ENCODE results near the gene TUSC2. TPM values are rescaled to one million over a fixed set of nuclear protein-coding genes. Genes with fewer than 3 reads are reported as not detected.

The TUSC2 gene
- total and polyA plus RNA-seq, 2 of the 13 experiments (the other 11 are each of a cell fraction or from before 2014, with no cell fraction given): 36.7 to 39.1 TPM

DNA sequence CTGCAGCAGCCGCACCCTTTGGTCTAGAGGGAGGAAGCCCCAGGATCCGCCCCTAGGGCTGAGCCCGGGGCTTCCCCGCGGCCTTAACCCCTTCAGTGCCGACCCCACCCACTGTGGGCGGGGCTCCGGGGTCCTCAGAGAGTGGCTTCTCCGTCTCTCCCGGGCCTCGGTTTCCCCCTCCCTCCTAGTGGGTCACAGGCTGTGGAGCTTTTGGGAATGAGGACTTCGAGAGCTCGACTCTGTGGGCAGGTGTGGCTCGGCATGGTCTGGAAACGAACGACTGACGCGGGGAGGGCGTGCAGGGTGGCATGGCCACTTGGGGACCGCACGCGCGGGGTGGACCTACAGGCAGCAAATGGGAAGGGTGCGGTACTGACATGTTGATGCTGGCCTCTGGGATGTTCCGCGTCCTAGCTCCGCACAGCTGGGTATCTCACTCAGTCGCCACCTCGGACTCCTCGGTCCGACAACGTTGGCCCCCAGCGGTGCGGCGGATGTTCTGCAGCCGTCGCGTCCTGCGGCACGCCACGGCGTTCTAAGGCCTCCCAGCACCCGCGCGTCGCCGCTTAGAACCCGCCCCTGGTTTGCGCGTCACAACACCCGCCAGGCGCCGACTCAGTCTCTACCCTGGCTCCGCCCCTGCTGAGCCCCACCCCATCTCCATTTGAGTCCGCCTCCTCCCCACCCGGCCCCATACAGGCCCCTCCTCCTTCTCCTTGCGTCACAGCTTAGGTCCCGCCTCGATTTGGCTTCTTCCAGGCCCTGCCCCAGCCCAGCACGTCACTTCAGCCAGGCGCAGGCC is 29.0 kb downstream of the TUSC2 start, which contains the start of the genes HYAL3 and NAA80 (continued):
- TF ChIP-seq ZIK1 (CRISPR knock-in tag; IDR thresholded peaks at IDR 0.05; ENCODE audit: borderline replicate concordance, low read depth) (peak; percentile 86), NCOR1 (IDR thresholded peaks at IDR 0.05; ENCODE audit: borderline replicate concordance, low read length) (peak; percentile 19; the same call in 1 of the 2 replicates), SP4 (CRISPR knock-in tag; IDR thresholded peaks at IDR 0.05) (peak; percentile 77), PRPF4 (IDR thresholded peaks at IDR 0.05; ENCODE audit: low read depth, low read length, poor library complexity, severe bottlenecking) (no peak), TARDBP (CRISPR knock-in tag; IDR thresholded peaks at IDR 0.05) (peak; percentile 60), CTCF (CRISPR knock-in tag; IDR thresholded peaks at IDR 0.05) (peak; percentile 54), ZNF816 (CRISPR knock-in tag; IDR thresholded peaks at IDR 0.05; ENCODE audit: borderline replicate concordance) (no peak), EZH2 (conservative IDR thresholded peaks at IDR 0.05; ENCODE audit: low read depth, low read length) (no peak), RFX1 (IDR thresholded peaks at IDR 0.05) (no peak), TOE1 (CRISPR knock-in tag; IDR thresholded peaks at IDR 0.05) (no peak; the same call in 1 of the 2 replicates), SMARCC2 (IDR thresholded peaks at IDR 0.05) (no peak), MYC (CRISPR knock-in tag; IDR thresholded peaks at IDR 0.05; ENCODE audit: borderline replicate concordance) (peak; percentile 75)
- TF ChIP-seq, protein P1, sequence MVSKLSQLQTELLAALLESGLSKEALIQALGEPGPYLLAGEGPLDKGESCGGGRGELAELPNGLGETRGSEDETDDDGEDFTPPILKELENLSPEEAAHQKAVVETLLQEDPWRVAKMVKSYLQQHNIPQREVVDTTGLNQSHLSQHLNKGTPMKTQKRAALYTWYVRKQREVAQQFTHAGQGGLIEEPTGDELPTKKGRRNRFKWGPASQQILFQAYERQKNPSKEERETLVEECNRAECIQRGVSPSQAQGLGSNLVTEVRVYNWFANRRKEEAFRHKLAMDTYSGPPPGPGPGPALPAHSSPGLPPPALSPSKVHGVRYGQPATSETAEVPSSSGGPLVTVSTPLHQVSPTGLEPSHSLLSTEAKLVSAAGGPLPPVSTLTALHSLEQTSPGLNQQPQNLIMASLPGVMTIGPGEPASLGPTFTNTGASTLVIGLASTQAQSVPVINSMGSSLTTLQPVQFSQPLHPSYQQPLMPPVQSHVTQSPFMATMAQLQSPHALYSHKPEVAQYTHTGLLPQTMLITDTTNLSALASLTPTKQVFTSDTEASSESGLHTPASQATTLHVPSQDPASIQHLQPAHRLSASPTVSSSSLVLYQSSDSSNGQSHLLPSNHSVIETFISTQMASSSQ (IDR thresholded peaks at IDR 0.05; ENCODE audit: low read depth): no peak; the same call in 1 of the 2 replicates
- TF ChIP-seq, protein P1 (CRISPR knock-in tag; IDR thresholded peaks at IDR 0.05; ENCODE audit: borderline replicate concordance): 0 out of 2 replicates have a peak, but pooled peaks have one; percentile 45
- TF ChIP-seq, protein P2, sequence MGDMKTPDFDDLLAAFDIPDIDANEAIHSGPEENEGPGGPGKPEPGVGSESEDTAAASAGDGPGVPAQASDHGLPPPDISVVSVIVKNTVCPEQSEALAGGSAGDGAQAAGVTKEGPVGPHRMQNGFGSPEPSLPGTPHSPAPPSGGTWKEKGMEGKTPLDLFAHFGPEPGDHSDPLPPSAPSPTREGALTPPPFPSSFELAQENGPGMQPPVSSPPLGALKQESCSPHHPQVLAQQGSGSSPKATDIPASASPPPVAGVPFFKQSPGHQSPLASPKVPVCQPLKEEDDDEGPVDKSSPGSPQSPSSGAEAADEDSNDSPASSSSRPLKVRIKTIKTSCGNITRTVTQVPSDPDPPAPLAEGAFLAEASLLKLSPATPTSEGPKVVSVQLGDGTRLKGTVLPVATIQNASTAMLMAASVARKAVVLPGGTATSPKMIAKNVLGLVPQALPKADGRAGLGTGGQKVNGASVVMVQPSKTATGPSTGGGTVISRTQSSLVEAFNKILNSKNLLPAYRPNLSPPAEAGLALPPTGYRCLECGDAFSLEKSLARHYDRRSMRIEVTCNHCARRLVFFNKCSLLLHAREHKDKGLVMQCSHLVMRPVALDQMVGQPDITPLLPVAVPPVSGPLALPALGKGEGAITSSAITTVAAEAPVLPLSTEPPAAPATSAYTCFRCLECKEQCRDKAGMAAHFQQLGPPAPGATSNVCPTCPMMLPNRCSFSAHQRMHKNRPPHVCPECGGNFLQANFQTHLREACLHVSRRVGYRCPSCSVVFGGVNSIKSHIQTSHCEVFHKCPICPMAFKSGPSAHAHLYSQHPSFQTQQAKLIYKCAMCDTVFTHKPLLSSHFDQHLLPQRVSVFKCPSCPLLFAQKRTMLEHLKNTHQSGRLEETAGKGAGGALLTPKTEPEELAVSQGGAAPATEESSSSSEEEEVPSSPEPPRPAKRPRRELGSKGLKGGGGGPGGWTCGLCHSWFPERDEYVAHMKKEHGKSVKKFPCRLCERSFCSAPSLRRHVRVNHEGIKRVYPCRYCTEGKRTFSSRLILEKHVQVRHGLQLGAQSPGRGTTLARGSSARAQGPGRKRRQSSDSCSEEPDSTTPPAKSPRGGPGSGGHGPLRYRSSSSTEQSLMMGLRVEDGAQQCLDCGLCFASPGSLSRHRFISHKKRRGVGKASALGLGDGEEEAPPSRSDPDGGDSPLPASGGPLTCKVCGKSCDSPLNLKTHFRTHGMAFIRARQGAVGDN (CRISPR knock-in tag; IDR thresholded peaks at IDR 0.05): peak; percentile 95
- TF ChIP-seq, protein P3, sequence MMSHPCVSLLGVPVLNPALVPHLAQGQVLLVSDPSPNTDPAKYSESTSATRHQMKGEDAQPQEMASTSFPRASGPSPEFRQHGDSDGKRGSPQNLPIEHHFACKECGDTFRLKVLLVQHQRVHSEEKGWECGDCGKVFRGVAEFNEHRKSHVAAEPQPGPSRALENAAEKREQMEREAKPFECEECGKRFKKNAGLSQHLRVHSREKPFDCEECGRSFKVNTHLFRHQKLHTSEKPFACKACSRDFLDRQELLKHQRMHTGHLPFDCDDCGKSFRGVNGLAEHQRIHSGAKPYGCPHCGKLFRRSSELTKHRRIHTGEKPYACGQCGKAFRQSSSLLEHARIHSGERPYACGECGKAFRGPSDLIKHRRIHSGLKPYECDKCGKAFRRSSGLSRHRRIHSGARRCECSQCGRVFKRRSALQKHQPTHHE (CRISPR knock-in tag; IDR thresholded peaks at IDR 0.05; ENCODE audit: borderline replicate concordance): peak; percentile 65; the same call in 1 of the 2 replicates

Data from HepG2 (cell line).